GM12864 (cell line): ENCODE results near the gene AMOT.

Experiments
- DNase-seq: peaks from one replicate; pipeline ENCODE4 v3.0.0-alpha.2; 2011; ENCODE audit warnings: low read depth
- H3K4me3 ChIP-seq: 2 replicates; pipeline ENCODE4 v1.5.1; 2011; ENCODE audit warnings: mild to moderate bottlenecking, low read depth, low read length, control low read depth
- CTCF ChIP-seq: IDR thresholded peaks from 2 replicates; pipeline ENCODE4 v1.5.1; 2011; ENCODE audit warnings: low read depth, mild to moderate bottlenecking, moderate library complexity, low read length, control low read depth, inconsistent platforms; ENCODE audit errors: missing control alignments

The AMOT gene

GRCh38 chrX:112819813-112820212 is 20.8 kb downstream of the AMOT start:
- no peak overlapping the region for H3K4me3 ChIP-seq
- DNase-seq, result no peak
- TF ChIP-seq CTCF, result no peak

GRCh38 chrX:112819008-112819640 is 21.5 kb downstream of the AMOT start:
- DNase-seq, result no peak
- TF ChIP-seq CTCF, result no peak
- no peak overlapping the region for H3K4me3 ChIP-seq

GRCh38 chrX:112818114-112819007 is 22.3 kb downstream of the AMOT start:
- no peak for DNase-seq
- H3K4me3 ChIP-seq, result no peak overlapping the region
- TF ChIP-seq CTCF, result no peak

- no peak for DNase-seq
- no peak overlapping the region for H3K4me3 ChIP-seq
- TF ChIP-seq CTCF, result no peak
These were observed 23.7 kb downstream of the AMOT start for GRCh38 chrX:112816908-112817307.

- no peak for TF ChIP-seq CTCF
- no peak for DNase-seq
- H3K4me3 ChIP-seq, result no peak overlapping the region
These were observed 26.1 kb downstream of the AMOT start for GRCh38 chrX:112814496-112814895.

- no peak for DNase-seq
- TF ChIP-seq CTCF, result no peak
- H3K4me3 ChIP-seq, result no peak overlapping the region
These were observed 27.9 kb downstream of the AMOT start for GRCh38 chrX:112812741-112813140.
